Vagina (tissue), 2 donors: ENCODE measurements around the gene ZNF787. TPM values are rescaled to one million over a fixed set of nuclear protein-coding genes. Genes with fewer than 3 reads are reported as not detected.

ENCODE experiments used
- DNase-seq, 2 donors: peaks; one replicate each; pipeline ENCODE4 v3.0.0-alpha.2; 2017; ENCODE audit errors: extremely low spot score in 2 of 2
- H3K27ac ChIP-seq: fragments of 200-600 bp; sonication (generic); one replicate; pipeline ENCODE4 v1.5.1; 2019
- H3K27me3 ChIP-seq: fragments of 200-600 bp; sonication (generic); one replicate; pipeline ENCODE4 v1.5.1; 2019
- H3K36me3 ChIP-seq, 2 donors: fragments of 200-600 bp; sonication (generic); one replicate each; pipeline ENCODE4 v1.5.1; 2017 to 2019
- H3K4me1 ChIP-seq: fragments of 200-600 bp; sonication (generic); one replicate; pipeline ENCODE4 v1.5.1; 2019
- H3K4me3 ChIP-seq, 2 donors: fragments of 200-600 bp; sonication (generic); 1 replicate in 1 of 2; 2 replicates in 1 of 2; pipeline ENCODE4 v1.5.1; 2016 to 2019
- H3K9me3 ChIP-seq: fragments of 200-600 bp; sonication (generic); one replicate; pipeline ENCODE4 v1.5.1; 2019
- POLR2A ChIP-seq, 2 donors: fragments of 450-650 bp; IDR thresholded peaks; one replicate each; pipeline ENCODE4 v1.6.1; 2017; ENCODE audit warnings: antibody characterized with exemption in 2 of 2, mild to moderate bottlenecking in 2 of 2, moderate library complexity in 2 of 2
- POLR2AphosphoS5 ChIP-seq, 2 donors: sonication (generic); formaldehyde crosslinking; IDR thresholded peaks; one replicate each; pipeline ENCODE4 v1.9.0; 2017; ENCODE audit warnings: antibody characterized with exemption in 2 of 2, mild to moderate bottlenecking in 2 of 2, low read depth in 1 of 2; ENCODE audit not compliant: insufficient read depth in 1 of 2
- intact Hi-C: fragments of 100-400 bp; cut with DNase I; formaldehyde crosslinking; loops from one replicate; pipeline ENCODE4 v1.15.1; 2023
- total RNA-seq: library from RNA; depleted of rRNA; stranded (reverse); fragments of >200 nt; gene quantifications from one replicate; pipeline ENCODE4 v1.2.3, GENCODE V29; 2016
- TF ChIP-seq, protein P1 (sequence below), 3 experiments: fragments of 450-650 bp in 2 of 3; fragments of 200-600 bp in 1 of 3; sonication (generic) in 1 of 3; IDR thresholded peaks; one replicate each; pipeline ENCODE4 v1.5.1; 2017 to 2019; ENCODE audit warnings: antibody characterized with exemption in 3 of 3, mild to moderate bottlenecking in 2 of 3, moderate library complexity in 2 of 3

Gene ZNF787
- total RNA-seq, 1 donor from 2014 or later: 13.5 TPM

DNA sequence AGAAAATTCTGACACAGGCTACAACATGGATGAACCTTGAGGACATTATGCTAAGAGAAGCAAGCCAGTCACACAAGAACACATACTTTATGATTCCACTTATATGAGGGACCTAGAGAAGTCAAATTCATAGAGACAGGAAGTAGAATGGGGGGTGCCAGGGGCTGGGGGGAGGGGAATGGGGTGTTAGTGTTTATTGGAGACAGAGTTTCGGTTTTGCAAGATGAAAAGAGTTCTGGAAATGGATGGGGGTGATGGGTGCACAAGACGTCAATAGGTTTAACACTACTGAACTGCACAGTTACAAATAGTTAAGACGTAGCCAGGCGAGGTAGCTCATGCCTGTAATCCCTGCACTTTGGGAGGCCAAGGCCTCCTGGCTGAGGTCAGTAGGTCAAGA is 3.5 kb upstream of the ZNF787 start:
- Histone ChIP-seq H3K9me3 (no peaks in the 10 kb centered on the region), H3K27ac (no peak overlapping the region), H3K4me1 (peaks cover 16% of the 10 kb centered on the region), H3K36me3 (no peaks in the 10 kb centered on the region), H3K4me3 (no peak overlapping the region), H3K27me3 (no peaks in the 10 kb centered on the region)
- intact Hi-C loops: no loop called here
- TF ChIP-seq, protein P1, sequence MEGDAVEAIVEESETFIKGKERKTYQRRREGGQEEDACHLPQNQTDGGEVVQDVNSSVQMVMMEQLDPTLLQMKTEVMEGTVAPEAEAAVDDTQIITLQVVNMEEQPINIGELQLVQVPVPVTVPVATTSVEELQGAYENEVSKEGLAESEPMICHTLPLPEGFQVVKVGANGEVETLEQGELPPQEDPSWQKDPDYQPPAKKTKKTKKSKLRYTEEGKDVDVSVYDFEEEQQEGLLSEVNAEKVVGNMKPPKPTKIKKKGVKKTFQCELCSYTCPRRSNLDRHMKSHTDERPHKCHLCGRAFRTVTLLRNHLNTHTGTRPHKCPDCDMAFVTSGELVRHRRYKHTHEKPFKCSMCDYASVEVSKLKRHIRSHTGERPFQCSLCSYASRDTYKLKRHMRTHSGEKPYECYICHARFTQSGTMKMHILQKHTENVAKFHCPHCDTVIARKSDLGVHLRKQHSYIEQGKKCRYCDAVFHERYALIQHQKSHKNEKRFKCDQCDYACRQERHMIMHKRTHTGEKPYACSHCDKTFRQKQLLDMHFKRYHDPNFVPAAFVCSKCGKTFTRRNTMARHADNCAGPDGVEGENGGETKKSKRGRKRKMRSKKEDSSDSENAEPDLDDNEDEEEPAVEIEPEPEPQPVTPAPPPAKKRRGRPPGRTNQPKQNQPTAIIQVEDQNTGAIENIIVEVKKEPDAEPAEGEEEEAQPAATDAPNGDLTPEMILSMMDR (IDR thresholded peaks at IDR 0.05): no peak
- no peak for TF ChIP-seq POLR2A (IDR thresholded peaks at IDR 0.05)
- no peak for TF ChIP-seq POLR2AphosphoS5 (IDR thresholded peaks at IDR 0.05; ENCODE audit: insufficient read depth in 1 of 2, low read depth in 1 of 2)
- DNase-seq: no peak

DNA sequence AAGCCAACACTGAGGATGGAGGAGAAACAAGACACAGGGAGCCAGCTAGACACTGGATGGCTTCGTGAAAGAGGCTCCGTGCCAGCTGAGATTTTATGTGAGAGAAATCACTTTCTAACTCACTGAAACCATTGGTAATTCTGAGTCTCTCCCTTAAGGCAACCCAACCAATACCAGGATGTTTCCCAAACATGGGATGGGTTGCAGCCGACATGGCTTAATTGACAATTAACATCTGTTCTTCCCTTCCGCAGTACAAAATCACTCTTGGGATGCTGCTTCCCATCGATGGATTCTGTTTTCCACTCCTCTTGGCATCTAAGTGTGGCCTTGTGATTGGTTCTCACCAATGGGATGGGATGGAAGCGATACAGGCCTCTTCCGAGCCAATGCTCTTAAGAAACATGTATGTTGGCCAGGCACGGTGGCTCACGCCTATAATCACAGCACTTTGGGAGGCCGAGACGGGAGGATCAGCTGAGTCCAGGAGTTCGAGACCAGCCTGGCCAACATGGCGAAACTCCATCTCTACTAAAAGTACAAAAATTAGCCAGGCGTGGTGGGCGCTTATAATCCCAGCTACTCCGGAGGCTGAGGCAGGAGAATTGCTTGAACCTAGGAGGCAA is 2.3 kb upstream of the ZNF787 start:
- no peaks in the 10 kb centered on the region for H3K9me3 ChIP-seq
- H3K27ac ChIP-seq: peak overlapping the region; percentile 46
- intact Hi-C loops: no loop called here
- DNase-seq: no peak
- H3K4me1 ChIP-seq: peaks cover 28% of the 10 kb centered on the region
- no peak for TF ChIP-seq POLR2AphosphoS5 (IDR thresholded peaks at IDR 0.05; ENCODE audit: insufficient read depth in 1 of 2, low read depth in 1 of 2)
- TF ChIP-seq, protein P1 (IDR thresholded peaks at IDR 0.05): no peak
- TF ChIP-seq POLR2A (IDR thresholded peaks at IDR 0.05): no peak
- no peaks in the 10 kb centered on the region for H3K27me3 ChIP-seq
- H3K36me3 ChIP-seq: no peaks in the 10 kb centered on the region
- H3K4me3 ChIP-seq: no peak overlapping the region

DNA sequence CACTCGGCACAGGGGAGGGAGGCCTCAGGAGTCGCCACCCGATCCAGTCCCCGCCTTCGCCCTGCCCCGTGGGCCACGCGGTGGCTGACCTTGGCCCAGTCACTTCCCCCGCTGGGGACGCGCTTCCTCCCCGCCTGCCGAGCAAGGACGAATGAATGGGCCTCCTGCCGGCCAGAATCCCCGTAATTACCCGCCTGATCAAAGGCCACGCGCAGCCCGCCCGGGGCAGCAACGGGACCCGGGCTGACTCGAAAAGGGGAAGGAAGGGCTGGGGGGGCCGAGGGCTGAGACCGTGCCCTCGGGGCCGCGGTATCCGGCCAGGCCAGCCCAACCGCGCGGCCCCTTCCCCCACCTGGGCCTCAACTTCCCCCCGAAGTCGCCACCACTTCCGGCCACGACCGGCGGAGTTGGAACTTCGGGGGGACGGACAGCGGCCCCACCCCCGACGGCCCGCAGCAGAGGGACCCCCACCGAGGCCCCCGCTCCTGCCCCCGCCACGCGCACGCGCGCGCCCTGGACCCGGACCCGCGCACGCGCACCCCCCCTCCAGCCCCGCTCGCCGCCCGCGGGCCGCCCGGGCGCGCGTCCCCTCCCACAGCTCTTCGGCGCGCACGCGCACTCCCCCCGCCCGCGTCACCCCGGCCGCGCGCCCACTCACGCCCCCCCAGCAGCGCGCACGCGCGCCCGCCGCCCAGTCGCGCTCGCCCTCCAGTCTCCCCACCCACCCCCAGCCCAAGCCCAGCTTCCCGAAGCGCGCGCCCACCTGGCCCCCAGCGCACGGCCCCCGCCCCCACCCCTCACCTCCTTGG is 520 bp downstream of the ZNF787 start:
- DNase-seq: no peak
- intact Hi-C loops: no loop called here
- peaks cover 56% of the 10 kb centered on the region for H3K4me1 ChIP-seq

DNA sequence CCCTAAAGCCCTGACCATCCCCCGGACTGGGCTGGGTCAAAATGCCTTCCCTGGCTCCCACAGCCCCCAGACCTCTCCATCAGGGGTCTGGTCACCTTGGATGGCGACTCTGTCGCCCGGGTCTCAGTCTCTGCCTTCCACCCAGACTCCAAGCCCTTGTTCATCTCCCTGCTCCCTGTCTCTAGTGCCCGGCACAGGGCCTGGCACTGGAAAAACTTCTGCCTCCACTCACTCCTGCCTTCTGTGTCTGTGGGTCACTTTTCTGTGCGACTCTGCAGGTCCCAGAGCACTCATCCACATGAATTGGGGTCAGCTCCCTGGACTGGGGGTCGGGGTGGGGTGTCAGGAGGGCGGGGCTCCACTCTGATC is 1.1 kb downstream of the ZNF787 start:
- peak overlapping the region; percentile 81 to 84 for H3K4me3 ChIP-seq
- no peaks in the 10 kb centered on the region for H3K9me3 ChIP-seq
- H3K36me3 ChIP-seq: no peaks in the 10 kb centered on the region
- no peak for DNase-seq
- TF ChIP-seq, protein P1 (IDR thresholded peaks at IDR 0.05): no peak
- TF ChIP-seq POLR2AphosphoS5 (IDR thresholded peaks at IDR 0.05; ENCODE audit: insufficient read depth in 1 of 2, low read depth in 1 of 2): no peak
- TF ChIP-seq POLR2A (IDR thresholded peaks at IDR 0.05): no peak
- no peaks in the 10 kb centered on the region for H3K27me3 ChIP-seq
- peaks cover 62% of the 10 kb centered on the region for H3K4me1 ChIP-seq
- intact Hi-C loops: no loop called here
- H3K27ac ChIP-seq: peak overlapping the region; percentile 96

More for the DNA sequence above, 520 bp downstream of the ZNF787 start:
- no peaks in the 10 kb centered on the region for H3K27me3 ChIP-seq
- H3K4me3 ChIP-seq: peak overlapping the region; percentile 81 to 84
- no peaks in the 10 kb centered on the region for H3K36me3 ChIP-seq
- TF ChIP-seq POLR2AphosphoS5 (IDR thresholded peaks at IDR 0.05; ENCODE audit: insufficient read depth in 1 of 2, low read depth in 1 of 2) (peak in 1 of 2 donors; percentile 53), POLR2A (IDR thresholded peaks at IDR 0.05) (no peak)
- TF ChIP-seq, protein P1 (IDR thresholded peaks at IDR 0.05): no peak
- no peaks in the 10 kb centered on the region for H3K9me3 ChIP-seq
- peak overlapping the region; percentile 96 for H3K27ac ChIP-seq

DNA sequence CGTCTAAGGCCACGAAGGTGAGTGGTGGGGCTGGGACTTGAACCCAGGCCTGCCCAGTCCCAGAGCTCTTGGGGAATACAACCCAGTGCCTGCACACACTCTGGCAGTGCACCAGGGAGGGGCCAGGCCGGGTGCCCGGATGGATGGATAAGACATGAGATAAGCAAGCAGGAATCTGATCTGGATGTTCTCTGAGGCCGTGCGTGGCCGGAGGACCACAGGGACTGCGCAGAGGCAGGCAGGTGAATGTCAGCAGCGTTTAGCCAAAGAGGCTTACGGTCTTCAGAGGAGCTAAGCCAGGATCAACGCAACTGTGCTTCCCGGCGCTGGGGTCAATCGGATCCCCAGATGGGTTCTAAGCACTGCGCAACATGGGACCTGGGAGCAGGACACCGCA is 1.5 kb downstream of the ZNF787 start:
- intact Hi-C loops: no loop called here
- no peaks in the 10 kb centered on the region for H3K36me3 ChIP-seq
- H3K4me3 ChIP-seq: peak overlapping the region; percentile 81 to 84
- H3K9me3 ChIP-seq: no peaks in the 10 kb centered on the region
- peak overlapping the region; percentile 96 for H3K27ac ChIP-seq
- no peak for DNase-seq
- peaks cover 66% of the 10 kb centered on the region for H3K4me1 ChIP-seq
- H3K27me3 ChIP-seq: no peaks in the 10 kb centered on the region
- TF ChIP-seq, protein P1 (IDR thresholded peaks at IDR 0.05): no peak
- no peak for TF ChIP-seq POLR2AphosphoS5 (IDR thresholded peaks at IDR 0.05; ENCODE audit: insufficient read depth in 1 of 2, low read depth in 1 of 2)
- TF ChIP-seq POLR2A (IDR thresholded peaks at IDR 0.05): no peak
